ENCODE results near the gene TTC27.

The TTC27 gene

DNA sequence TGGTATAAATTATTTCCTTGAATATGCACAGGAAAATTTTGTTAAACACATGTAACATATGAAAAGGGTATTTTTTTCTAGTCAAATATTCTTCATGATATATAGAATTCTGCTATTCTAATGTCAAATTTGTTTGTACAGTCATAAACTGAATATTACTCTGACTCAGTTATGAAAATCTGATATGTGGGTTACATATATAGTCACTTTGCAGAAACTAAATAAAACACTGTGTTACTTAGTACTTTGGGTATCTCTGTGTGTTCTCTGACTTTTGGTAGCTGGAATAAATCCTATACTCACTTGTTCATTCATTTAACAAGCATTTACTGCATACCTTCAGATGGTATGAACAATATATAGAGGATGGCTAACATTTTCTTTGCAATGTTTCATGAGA lies 159.4 kb downstream of the TTC27 start:
- no peak overlapping the region for H3K4me3 ChIP-seq (ENCODE audit: low read depth, low read length)
- DNase-seq (ENCODE audit: low read depth) = no peak

DNA sequence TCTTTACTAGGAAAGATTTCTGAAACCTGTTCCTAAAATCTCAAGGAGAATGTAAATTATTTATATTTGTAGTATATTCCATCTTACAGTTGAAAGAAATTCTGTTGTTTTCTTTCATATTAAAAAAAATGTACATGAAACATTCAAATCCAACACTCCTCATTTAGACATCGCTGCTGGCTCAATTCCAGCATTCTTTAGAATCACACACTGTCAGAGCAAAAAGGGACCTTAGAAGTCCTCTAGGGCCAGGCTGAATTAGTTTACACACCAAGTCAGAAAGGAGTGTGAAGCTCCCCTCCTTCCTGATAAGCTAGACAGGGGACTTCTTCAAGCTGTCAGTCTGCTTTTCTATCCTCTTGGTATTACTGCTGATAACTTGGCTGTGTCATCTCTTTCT lies 160.3 kb downstream of the TTC27 start:
- no peak for DNase-seq (ENCODE audit: low read depth)
- H3K4me3 ChIP-seq (ENCODE audit: low read depth, low read length) = no peak overlapping the region

GRCh38 chr2:32792416-32792815 lies 164.6 kb downstream of the TTC27 start:
- H3K4me3 ChIP-seq (ENCODE audit: low read depth, low read length) = no peak overlapping the region
- DNase-seq (ENCODE audit: low read depth) = no peak

DNA sequence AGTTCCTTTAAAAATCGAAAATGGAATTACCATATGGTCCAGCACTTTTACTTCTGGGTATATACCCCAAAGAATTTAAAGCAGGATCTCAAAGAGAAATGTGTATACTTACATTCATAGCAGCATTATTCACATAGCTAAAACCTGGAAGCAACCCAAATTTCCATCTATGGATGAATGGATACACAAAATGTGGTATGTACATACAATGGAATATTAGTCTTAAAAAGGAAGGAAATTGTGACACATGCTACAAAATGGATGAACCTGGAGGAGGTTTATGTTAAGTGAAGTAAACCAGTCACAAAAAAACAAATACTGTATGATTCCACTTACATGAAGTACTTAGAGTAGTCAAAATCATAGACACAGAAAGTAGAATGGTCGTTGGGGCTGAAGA lies 171.0 kb downstream of the TTC27 start:
- no peak for DNase-seq (ENCODE audit: low read depth)
- no peak overlapping the region for H3K4me3 ChIP-seq (ENCODE audit: low read depth, low read length)

GRCh38 chr2:32801741-32802140 lies 173.9 kb downstream of the TTC27 start:
- DNase-seq (ENCODE audit: low read depth) = no peak

GRCh38 chr2:32802877-32803276 lies 175.0 kb downstream of the TTC27 start:
- DNase-seq (ENCODE audit: low read depth) = no peak
- H3K4me3 ChIP-seq (ENCODE audit: low read depth, low read length) = no peak overlapping the region

More at GRCh38 chr2:32801741-32802140, 173.9 kb downstream of the TTC27 start:
- H3K4me3 ChIP-seq (ENCODE audit: low read depth, low read length) = no peak overlapping the region

- DNase-seq (ENCODE audit: low read depth) = no peak
- H3K4me3 ChIP-seq (ENCODE audit: low read depth, low read length) = no peak overlapping the region
These were observed 176.4 kb downstream of the TTC27 start for GRCh38 chr2:32804205-32804604.

- no peak overlapping the region for H3K4me3 ChIP-seq (ENCODE audit: low read depth, low read length)
- no peak for DNase-seq (ENCODE audit: low read depth)
These were observed 177.6 kb downstream of the TTC27 start for GRCh38 chr2:32805104-32806095.

DNA sequence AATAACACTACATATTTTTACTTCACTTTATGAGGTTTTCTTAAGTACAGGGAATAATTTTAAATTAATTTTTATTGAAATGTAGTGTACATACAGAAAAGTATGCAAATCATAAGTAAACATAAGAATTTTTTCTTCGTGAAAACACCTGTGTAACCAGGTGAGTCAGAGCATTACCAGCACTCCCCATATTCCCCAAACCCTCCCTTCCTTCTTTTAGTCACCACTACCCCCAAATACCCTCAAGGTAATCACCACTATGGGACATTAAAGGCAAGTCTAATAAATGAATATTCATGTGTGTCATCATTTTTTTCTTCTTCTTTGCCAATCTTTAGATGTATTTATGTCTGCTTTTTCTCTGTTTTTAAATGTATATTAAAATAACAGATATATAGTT lies 179.0 kb downstream of the TTC27 start:
- DNase-seq (ENCODE audit: low read depth) = no peak
- no peak overlapping the region for H3K4me3 ChIP-seq (ENCODE audit: low read depth, low read length)

DNA sequence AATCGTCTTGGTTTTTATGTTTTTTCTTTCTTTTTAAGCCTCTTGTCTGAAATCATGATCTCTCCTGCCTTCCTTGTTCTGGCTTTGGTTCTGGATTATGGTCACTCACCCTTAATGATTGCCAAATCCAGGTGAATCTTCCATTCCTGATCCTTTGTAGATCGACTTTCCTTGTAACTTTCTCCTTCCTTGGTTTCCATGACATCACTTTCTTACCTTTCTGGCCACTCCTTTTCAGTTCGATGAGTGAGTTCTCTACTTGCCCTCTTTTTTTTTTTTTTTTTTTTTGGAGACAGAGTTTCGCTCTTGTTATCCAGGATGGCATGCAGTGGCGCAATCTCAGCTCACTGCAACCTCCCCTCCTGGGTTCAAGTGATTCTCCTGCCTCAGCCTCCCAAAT lies 179.8 kb downstream of the TTC27 start:
- DNase-seq (ENCODE audit: low read depth) = no peak
- no peak overlapping the region for H3K4me3 ChIP-seq (ENCODE audit: low read depth, low read length)

DNA sequence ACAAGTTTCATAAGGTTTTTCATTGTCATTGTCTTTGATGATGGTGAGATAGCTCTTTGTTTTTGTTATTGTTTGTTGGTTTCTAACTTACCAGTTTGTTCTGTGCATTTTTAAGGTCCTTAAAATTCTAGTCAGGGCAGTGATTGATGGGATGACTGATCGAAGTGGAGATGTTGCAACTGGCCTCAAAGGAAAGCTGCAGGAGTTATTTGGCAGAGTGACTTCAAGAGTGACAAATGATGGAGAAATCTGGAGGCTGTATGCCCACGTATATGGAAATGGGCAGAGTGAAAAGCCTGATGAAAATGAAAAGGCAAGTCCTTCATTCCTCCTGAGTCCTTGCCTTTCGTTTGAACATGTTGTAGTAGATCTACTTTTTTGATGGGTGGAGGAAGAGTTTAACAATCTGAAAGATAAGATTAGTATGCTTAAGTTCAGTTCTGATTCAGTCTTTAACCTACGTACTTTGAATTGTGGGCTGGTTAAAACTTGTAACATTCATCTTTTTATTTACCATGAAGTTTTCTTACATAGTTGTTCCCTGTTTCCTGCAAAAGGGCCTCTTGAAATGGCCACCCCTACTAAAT lies 183.2 kb downstream of the TTC27 start:
- H3K4me3 ChIP-seq (ENCODE audit: low read depth, low read length) = no peak overlapping the region
- no peak for DNase-seq (ENCODE audit: low read depth)

DNA sequence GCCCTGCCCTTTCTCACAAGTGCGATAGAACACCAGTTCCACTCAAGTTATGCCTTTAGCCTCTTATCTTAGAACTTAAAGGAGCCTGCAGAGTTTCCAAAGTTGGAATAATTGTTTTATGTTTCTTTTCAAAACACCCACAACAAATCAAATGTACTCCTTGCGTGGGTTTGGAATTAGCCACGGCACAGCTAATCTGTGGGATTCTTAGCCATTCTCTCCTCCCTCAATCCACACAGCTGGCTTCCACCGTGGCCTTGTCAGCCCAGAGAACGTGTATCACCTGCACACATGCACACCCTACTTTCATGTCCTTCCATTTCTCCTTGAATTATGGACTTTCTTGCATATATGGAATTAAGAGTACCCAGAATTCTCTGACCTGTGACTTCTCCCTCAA lies 183.8 kb downstream of the TTC27 start:
- H3K4me3 ChIP-seq (ENCODE audit: low read depth, low read length) = no peak overlapping the region

GRCh38 chr2:32812316-32812715 lies 184.5 kb downstream of the TTC27 start:
- no peak for DNase-seq (ENCODE audit: low read depth)
- H3K4me3 ChIP-seq (ENCODE audit: low read depth, low read length) = no peak overlapping the region

More for the DNA sequence above, 183.8 kb downstream of the TTC27 start:
- no peak for DNase-seq (ENCODE audit: low read depth)

GRCh38 chr2:32820088-32820487 lies 192.2 kb downstream of the TTC27 start:
- no peak overlapping the region for H3K4me3 ChIP-seq (ENCODE audit: low read depth, low read length)

DNA sequence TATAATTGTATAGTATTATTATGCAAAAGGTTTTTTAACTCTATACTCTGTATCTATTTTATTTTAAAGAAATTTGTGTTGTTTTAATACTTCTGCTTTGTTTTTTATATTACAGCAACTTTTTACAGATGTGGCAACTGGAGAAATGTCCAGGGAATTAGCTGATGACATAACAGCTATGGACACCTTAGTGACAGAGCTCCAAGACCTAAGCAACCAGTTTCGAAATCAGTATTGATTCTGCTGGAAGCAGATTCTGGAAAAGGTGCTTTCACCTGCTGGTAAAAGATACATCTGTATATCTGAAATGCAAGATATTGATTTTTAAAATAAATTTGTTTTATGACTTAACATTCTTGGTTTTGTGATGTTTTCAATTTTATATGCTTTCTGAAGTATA lies 192.9 kb downstream of the TTC27 start:
- H3K4me3 ChIP-seq (ENCODE audit: low read depth, low read length) = no peak overlapping the region
- DNase-seq (ENCODE audit: low read depth) = no peak

More at GRCh38 chr2:32820088-32820487, 192.2 kb downstream of the TTC27 start:
- no peak for DNase-seq (ENCODE audit: low read depth)

DNA sequence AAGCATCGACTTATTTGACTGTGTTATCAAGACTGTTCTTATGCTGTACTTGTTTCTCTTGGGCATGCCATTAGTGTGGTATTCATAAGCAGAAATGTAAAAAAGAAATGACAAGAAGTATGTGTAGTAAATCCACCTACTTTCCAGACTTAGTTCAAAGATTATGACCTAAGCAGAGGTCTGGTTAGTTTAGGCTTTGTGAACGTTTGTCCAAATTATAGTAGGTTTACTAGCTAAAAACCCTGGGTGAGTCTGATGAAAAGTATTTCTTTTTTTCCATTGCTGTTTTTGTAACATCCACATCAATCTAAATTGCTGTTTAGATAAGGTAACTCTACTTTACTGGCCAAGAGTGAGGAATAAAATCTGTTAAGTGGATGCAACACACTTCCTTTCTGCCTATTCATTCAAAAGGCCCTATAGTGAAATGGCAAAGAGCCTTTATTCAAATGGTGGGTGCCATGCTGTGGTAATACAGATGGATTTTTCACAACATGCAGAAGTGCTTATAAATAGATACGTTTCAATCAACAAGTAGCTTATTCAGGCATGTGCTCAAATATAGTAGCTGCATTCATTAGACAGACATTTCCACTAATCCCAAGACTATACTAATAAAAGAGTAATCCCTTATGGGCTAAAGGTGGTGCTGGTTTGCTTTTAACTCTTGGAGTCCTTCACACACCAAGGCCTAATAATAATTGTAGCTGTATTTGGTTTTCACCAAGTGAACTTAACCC lies 196.4 kb downstream of the TTC27 start:
- DNase-seq (ENCODE audit: low read depth) = no peak

GRCh38 chr2:32825291-32825712 lies 197.5 kb downstream of the TTC27 start:
- no peak for DNase-seq (ENCODE audit: low read depth)

More for the DNA sequence above, 196.4 kb downstream of the TTC27 start:
- H3K4me3 ChIP-seq (ENCODE audit: low read depth, low read length) = no peak overlapping the region

GRCh38 chr2:32830196-32830595 lies 202.3 kb downstream of the TTC27 start:
- no peak for DNase-seq (ENCODE audit: low read depth)

More at GRCh38 chr2:32825291-32825712, 197.5 kb downstream of the TTC27 start:
- no peak overlapping the region for H3K4me3 ChIP-seq (ENCODE audit: low read depth, low read length)

DNA sequence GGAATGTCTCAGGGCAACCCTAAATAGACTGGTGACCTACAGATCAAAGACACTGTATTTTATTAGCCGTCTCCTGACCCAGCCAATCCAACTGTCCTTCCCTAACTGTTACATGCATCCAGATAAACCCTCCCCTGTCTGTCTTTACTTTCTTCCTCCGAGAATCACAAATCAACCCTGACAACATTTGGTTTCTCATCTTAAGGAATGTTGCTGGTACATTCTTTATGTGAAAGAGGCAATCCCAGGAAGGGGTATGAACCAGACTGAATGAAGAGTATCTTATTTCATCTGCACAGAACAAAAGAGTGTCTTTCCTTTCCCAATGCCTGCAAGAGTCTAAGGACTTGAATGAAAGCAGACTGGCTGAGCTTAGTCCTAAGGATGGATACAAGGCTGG lies 205.0 kb downstream of the TTC27 start:
- peak; percentile 70 for DNase-seq (ENCODE audit: low read depth)
- H3K4me3 ChIP-seq (ENCODE audit: low read depth, low read length) = no peak overlapping the region

More at GRCh38 chr2:32830196-32830595, 202.3 kb downstream of the TTC27 start:
- H3K4me3 ChIP-seq (ENCODE audit: low read depth, low read length) = no peak overlapping the region

GRCh38 chr2:32833709-32834108 lies 205.9 kb downstream of the TTC27 start:
- H3K4me3 ChIP-seq (ENCODE audit: low read depth, low read length) = no peak overlapping the region
- no peak for DNase-seq (ENCODE audit: low read depth)
